ENCODE measurements around the gene SORBS2. TPM values are rescaled to one million over a fixed set of nuclear protein-coding genes. Genes with fewer than 3 reads are reported as not detected.

The SORBS2 gene
- total and polyA plus RNA-seq, 7 donors: 7.9 to 1,032 (median 849) TPM

GRCh38 chr4:185748901-185749390, 63.0 kb downstream of the SORBS2 start:
- Histone ChIP-seq H3K4me1 (peaks cover 0 to 31% (median 20%) of the 10 kb centered on the region in 4 donors), H3K27ac (peak overlapping the region in 3 of 4 donors; percentile 27 to 65 (median 37)), H3K9me3 (no peaks in the 10 kb centered on the region), H3K4me3 (no peak overlapping the region), H3K27me3 (no peaks in the 10 kb centered on the region), H3K36me3 (no peaks in the 10 kb centered on the region)
- WGBS, 2 donors: 95% methylated on average over 3 of the region's 3 CpGs
- no peak for TF ChIP-seq EP300 (IDR thresholded peaks at IDR 0.05)
- no peak for TF ChIP-seq CTCF (IDR thresholded peaks at IDR 0.05)
- no peak for TF ChIP-seq POLR2A (IDR thresholded peaks at IDR 0.05)
- no peak for TF ChIP-seq POLR2AphosphoS5 (IDR thresholded peaks at IDR 0.05)
- no peak for DNase-seq
- intact Hi-C loops (cut with DNase I): no loop called here

- intact Hi-C loops (cut with DNase I): no loop called here
- H3K4me3 ChIP-seq: no peak overlapping the region
- H3K9me3 ChIP-seq: no peaks in the 10 kb centered on the region
- H3K27ac ChIP-seq: peak overlapping the region in 1 of 4 donors; percentile 18
- no peaks in the 10 kb centered on the region for H3K27me3 ChIP-seq
- WGBS, 2 donors: 88 to 93% methylated on average over 9 of the region's 9 CpGs
- no peaks in the 10 kb centered on the region for H3K36me3 ChIP-seq
- TF ChIP-seq CTCF (IDR thresholded peaks at IDR 0.05): no peak
- peaks cover 0 to 35% (median 28%) of the 10 kb centered on the region in 4 donors for H3K4me1 ChIP-seq
- no peak for DNase-seq
Observed at GRCh38 chr4:185745891-185746290, 66.1 kb downstream of the SORBS2 start.

- TF ChIP-seq POLR2A (IDR thresholded peaks at IDR 0.05) (no peak), EP300 (IDR thresholded peaks at IDR 0.05) (no peak), CTCF (IDR thresholded peaks at IDR 0.05) (no peak), POLR2AphosphoS5 (IDR thresholded peaks at IDR 0.05) (no peak)
- DNase-seq: no peak
- peaks cover 0 to 36% (median 26%) of the 10 kb centered on the region in 4 donors for H3K4me1 ChIP-seq
- peak overlapping the region in 2 of 4 donors; percentile 24 to 88 for H3K27ac ChIP-seq
- no peaks in the 10 kb centered on the region for H3K36me3 ChIP-seq
- intact Hi-C loops (cut with DNase I): no loop called here
- H3K27me3 ChIP-seq: no peaks in the 10 kb centered on the region
- H3K9me3 ChIP-seq: no peaks in the 10 kb centered on the region
- 95% methylated on average over 9 of the region's 9 CpGs for WGBS, 2 donors
- H3K4me3 ChIP-seq: no peak overlapping the region
Observed at GRCh38 chr4:185744946-185745345, 67.0 kb downstream of the SORBS2 start.

- TF ChIP-seq POLR2A (IDR thresholded peaks at IDR 0.05) (no peak), POLR2AphosphoS5 (IDR thresholded peaks at IDR 0.05) (no peak), CTCF (IDR thresholded peaks at IDR 0.05) (no peak), EP300 (IDR thresholded peaks at IDR 0.05) (no peak)
- no peaks in the 10 kb centered on the region for H3K36me3 ChIP-seq
- no peak for DNase-seq
- peak overlapping the region in 3 of 4 donors; percentile 81 to 88 (median 82) for H3K27ac ChIP-seq
- no peaks in the 10 kb centered on the region for H3K27me3 ChIP-seq
- intact Hi-C loops (cut with DNase I): no loop called here
- WGBS, 2 donors: 89 to 93% methylated on average over 1 of the region's 1 CpG
- peaks cover 0 to 36% (median 23%) of the 10 kb centered on the region in 4 donors for H3K4me1 ChIP-seq
- no peaks in the 10 kb centered on the region for H3K9me3 ChIP-seq
- no peak overlapping the region for H3K4me3 ChIP-seq
Observed at GRCh38 chr4:185744488-185744862, 67.5 kb downstream of the SORBS2 start.
